Activated naive CD8-positive, alpha-beta T cell treated with anti-CD3 and anti-CD28 coated beads, Interleukin-2, amount 50 U/mL, for 24 hours (primary cell): ENCODE data around the gene IQCE.
A peak's percentile ranks its signal among the peaks of the same experiment; 100 is the strongest.
"Not testable (repeated sequence)": the region's sequence is repeated elsewhere in the genome, so short reads cannot be mapped to it uniquely, and the experiment has no call there.

ENCODE experiments used
- ATAC-seq: fragments of 150-1000 bp; cut with Tn5 transposase; one replicate; pipeline ENCODE4 v1.10.0; 2021
- DNase-seq: peaks from one replicate; pipeline ENCODE4 v3.0.0; 2021
- H3K27ac Mint-ChIP-seq: one replicate; pipeline ENCODE4 v1.8.0; 2021; ENCODE audit warnings: mild to moderate bottlenecking, mixed read lengths
- H3K27me3 Mint-ChIP-seq: one replicate; pipeline ENCODE4 v1.8.0; 2021; ENCODE audit warnings: mixed read lengths
- H3K36me3 Mint-ChIP-seq: one replicate; pipeline ENCODE4 v1.8.0; 2021; ENCODE audit warnings: low read depth, mixed read lengths
- H3K4me1 Mint-ChIP-seq: one replicate; pipeline ENCODE4 v1.8.0; 2021; ENCODE audit warnings: mixed read lengths
- H3K4me3 Mint-ChIP-seq: one replicate; pipeline ENCODE4 v1.8.0; 2021; ENCODE audit warnings: mild to moderate bottlenecking, moderate library complexity, mixed read lengths
- H3K9me3 Mint-ChIP-seq: one replicate; pipeline ENCODE4 v1.8.0; 2021; ENCODE audit warnings: mixed read lengths

IQCE gene

DNA sequence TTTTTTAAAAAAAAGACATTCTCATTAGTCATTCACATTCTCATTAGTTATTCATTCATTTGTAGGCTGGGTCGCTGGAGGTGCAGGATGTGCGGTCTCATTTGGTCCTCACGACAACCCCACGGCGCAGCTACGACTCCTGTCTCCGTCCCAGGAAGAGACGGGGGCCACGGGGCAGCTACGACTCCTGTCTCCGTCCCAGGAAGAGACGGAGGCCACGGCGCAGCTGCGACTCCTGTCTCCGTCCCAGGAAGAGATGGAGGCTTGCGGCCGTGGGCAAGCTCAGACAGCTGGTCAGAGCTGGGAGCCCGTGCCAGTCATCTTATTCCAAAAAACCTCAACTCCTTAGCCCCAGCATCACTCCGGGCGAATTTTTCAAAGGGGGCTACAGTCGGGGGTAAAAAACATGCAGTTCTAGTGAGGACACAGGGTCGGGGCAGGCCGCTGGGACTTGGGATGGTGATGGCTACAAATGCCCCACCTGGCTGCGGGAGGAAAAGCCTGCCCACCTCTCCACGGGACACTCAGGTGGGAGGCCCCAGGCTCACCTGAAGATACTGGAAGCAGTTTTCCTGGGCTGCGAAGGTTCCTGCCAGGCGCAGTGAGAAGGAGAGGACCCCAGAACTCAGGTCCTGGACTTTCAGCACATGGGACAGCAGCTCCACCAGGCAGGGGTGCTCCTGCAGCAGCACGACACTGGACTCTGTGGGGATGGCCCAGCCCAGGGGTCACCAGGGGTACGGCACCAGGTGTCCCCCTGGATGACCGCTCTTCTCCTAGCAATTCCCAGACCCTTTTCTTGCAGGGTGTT, 11.8 kb upstream of the IQCE start:
- no peak for ATAC-seq
- no peak overlapping the region for H3K27ac Mint-ChIP-seq
- H3K4me1 Mint-ChIP-seq: peaks cover 6% of the 10 kb centered on the region
- H3K9me3 Mint-ChIP-seq: no peaks in the 10 kb centered on the region
- H3K36me3 Mint-ChIP-seq: peaks cover 24% of the 10 kb centered on the region
- no peaks in the 10 kb centered on the region for H3K27me3 Mint-ChIP-seq
- no peak overlapping the region for H3K4me3 Mint-ChIP-seq
- DNase-seq: no peak

DNA sequence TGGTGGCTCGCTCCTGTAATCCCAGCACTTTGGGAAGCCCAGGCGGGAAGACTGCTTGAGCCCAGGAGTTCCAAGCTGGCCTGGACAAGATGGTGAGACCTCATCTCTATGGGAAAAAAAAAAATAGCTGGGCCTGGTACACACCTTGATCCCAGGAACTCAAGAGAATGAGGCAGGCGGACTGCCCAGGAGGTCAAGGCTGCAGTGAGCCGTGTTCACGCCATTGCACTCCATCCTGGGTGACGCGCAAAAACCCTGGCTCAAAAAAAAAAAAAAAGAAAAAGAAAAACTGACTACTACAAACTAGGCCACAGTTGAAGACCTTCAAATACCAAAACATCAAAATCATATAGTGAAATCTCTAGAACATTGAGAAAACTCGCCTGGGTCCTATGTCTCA, 7.4 kb upstream of the IQCE start:
- Mint-ChIP-seq H3K36me3 (peaks cover 36% of the 10 kb centered on the region), H3K27me3 (no peaks in the 10 kb centered on the region), H3K4me1 (peaks cover 29% of the 10 kb centered on the region), H3K27ac (no peak overlapping the region), H3K9me3 (no peaks in the 10 kb centered on the region), H3K4me3 (no peak overlapping the region)
- ATAC-seq: no peak
- no peak for DNase-seq

DNA sequence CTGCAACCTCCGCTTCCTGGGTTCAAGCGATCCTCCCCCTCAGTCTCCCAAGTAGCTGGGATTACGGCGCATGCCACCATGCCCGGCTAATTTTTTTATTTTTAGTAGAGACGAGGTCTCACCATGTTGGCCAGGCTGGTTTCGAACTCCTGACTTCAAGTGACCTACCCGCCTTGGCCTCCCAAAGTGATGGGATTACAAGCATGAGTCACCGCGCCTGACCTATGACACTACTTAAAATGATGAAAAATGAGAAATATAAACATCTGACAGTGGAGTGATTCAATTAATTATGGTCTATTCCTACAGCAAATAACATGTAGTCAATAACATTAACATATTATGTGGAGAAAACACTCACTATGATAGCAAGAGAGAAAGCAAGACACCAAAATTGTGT, 5.7 kb upstream of the IQCE start:
- H3K27me3 Mint-ChIP-seq: no peaks in the 10 kb centered on the region
- peaks cover 37% of the 10 kb centered on the region for H3K4me1 Mint-ChIP-seq
- ATAC-seq (no peak), DNase-seq (no peak)
- H3K36me3 Mint-ChIP-seq: peaks cover 27% of the 10 kb centered on the region
- peak overlapping the region; percentile 88 for H3K4me3 Mint-ChIP-seq
- no peaks in the 10 kb centered on the region for H3K9me3 Mint-ChIP-seq
- H3K27ac Mint-ChIP-seq: peak overlapping the region; percentile 36

DNA sequence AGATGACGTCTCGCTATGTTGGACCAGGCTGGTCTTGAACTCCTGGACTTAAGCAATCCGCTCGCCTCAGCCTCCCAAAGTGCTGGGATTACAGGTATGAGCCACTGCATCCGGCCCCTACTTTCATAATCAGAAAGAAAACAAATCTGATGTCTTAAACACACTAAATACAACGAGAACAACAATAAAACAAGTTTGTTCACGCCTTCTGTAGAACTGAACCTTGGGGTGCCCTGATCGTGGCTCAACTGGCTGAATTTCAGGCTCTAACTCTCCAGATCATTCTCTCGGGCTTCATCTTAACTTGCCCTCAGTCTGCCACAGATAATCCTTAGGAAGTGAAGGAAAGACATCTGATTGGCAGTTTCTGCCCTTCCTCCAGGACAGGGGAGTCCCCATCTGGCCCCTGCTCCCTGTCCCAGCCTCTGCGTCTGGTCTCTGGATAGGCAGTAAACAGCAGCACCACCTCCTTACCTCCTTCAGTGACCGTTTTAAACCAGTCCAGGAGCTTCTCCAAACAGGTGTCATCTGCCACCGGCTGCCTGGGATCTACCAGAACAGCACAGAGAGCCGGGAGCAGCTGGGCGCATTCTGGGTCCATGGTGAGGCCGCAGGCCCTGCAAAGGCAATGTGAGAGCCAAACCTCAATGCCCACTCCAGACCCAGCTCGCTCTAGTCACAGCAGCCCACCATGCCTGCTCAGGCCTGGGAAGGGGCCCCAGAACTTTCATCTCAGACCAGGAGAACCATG, 4.8 kb upstream of the IQCE start:
- H3K36me3 Mint-ChIP-seq: peaks cover 27% of the 10 kb centered on the region
- H3K27me3 Mint-ChIP-seq: no peaks in the 10 kb centered on the region
- ATAC-seq: no peak
- no peak for DNase-seq
- peak overlapping the region; percentile 88 for H3K27ac Mint-ChIP-seq
- no peaks in the 10 kb centered on the region for H3K9me3 Mint-ChIP-seq
- peak overlapping the region; percentile 88 for H3K4me3 Mint-ChIP-seq
- H3K4me1 Mint-ChIP-seq: peaks cover 42% of the 10 kb centered on the region

DNA sequence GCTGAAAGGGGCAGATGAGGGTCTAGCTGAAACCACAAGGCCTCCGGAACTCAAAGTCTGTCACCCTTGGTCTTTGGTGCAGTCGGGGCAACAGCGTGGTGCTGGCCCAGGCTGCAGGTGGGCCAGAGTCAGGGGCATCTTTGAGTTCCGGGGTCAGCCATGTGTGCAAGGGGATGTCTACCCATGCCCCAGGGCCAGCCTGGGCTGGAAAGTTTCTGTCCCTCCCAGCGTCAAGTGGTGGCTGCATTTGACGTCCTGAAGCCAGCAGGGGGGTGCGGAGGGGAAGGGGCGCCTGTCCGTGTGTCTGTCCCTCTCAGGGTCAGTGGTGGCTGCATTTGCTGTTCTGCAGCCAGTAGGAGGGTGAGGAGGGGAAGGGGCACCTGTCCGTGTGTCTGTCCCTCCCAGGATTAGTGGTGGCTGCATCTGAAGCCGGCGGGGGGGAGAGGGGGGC, 4.1 kb upstream of the IQCE start:
- Mint-ChIP-seq H3K27me3 (no peaks in the 10 kb centered on the region), H3K4me1 (peaks cover 40% of the 10 kb centered on the region), H3K27ac (peak overlapping the region; percentile 88), H3K36me3 (peaks cover 22% of the 10 kb centered on the region), H3K9me3 (no peaks in the 10 kb centered on the region), H3K4me3 (peak overlapping the region; percentile 88)
- no peak for DNase-seq
- no peak for ATAC-seq

DNA sequence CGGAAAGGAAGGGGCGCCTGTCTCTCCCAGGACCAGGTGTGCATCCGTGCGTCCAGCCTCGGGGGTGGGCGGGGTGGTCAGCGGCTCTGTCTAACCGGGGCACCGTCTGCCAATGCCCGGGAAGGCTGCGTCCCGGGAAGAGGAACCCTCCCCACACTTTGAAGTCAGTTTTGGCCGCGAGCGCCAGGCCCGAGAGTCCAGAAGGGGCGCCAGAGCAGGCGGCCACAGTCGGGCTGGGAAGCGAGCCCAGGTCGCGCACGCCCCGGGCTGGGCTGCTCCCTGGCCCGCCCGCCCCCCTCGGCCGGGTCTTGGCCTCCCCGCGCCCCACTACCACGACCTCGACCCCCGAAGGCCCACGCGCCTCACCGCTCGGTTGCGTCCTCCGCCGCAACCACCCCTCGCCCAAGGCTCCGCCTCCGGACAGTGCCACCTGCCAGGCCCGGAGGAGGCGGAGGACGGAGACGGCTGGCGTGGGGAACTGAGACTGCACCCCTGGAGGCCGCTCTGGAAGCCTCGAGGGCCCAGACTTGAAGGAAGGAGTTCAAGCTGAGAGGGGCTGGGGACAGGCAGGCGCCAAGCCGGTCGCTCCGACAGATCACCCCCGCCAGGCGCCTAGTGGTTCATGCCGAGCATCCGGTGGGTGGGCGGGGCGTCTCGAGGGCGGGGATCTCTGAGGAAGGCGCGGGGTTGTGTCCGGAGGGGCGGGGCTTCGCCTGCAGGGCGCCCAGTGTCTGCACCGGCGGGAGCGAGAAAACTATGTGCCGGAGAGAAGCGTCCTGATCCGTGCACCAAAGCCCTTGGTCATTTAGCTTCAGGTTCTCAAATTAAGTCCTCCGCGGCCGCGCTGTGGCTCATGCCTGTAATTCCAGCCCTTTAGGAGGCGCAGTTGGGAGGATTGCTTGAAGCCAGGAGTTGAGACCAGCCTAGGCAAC, 3.4 kb upstream of the IQCE start, which contains the start of gene BRAT1:
Gene BRAT1, minus strand, starts transcription at position 404 of the 932 bp plus-strand sequence. CDS start 1,093 bp downstream, outside the sequence.
- ATAC-seq (peak; percentile 85), DNase-seq (peak; percentile 97)
- Mint-ChIP-seq H3K9me3 (no peaks in the 10 kb centered on the region), H3K4me3 (peak within 1 kb of the TSS; percentile 88), H3K27me3 (no peaks in the 10 kb centered on the region), H3K36me3 (peaks cover 18% of the 10 kb centered on the region), H3K27ac (peak within 1 kb of the TSS; percentile 88), H3K4me1 (peaks cover 45% of the 10 kb centered on the region)

DNA sequence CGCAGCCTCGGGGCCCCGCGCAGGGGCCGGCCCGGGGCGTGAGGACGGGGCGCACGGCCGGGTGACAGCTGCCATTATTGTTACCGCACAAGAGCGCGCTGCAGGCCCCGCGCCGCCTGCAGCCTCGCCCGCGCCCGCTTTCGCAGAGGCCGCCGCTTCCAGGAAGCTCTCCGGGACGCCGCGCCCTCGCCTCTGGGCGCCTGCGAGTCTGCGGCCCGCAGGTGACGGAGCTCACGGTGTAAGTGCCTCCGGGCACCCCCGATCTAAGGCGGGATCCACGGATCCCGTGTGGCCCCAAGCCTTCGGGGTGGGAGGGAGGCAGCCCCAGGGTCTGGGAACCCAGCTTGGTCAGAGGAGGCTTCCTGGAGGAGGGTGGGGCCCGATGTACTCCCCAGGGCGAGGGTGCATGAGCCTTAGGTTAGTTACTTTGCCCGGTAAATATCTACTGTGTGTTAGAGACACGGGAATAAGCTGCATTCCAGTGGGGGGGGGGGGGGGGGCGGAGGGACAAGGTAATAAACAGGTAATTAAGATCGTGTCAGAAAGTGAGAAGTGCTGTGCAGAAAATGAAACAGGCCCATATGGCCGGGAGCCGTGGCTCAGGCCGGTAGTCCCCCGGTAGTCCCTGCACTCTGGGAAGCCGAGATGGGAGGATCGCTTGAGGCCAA, 638 bp downstream of the IQCE start:
- Mint-ChIP-seq H3K4me1 (peaks cover 25% of the 10 kb centered on the region), H3K27me3 (no peaks in the 10 kb centered on the region), H3K27ac (no peak overlapping the region), H3K4me3 (peak overlapping the region; percentile 71), H3K36me3 (no peaks in the 10 kb centered on the region), H3K9me3 (no peaks in the 10 kb centered on the region)
- ATAC-seq (peak; percentile 3), DNase-seq (peak; percentile 31)

DNA sequence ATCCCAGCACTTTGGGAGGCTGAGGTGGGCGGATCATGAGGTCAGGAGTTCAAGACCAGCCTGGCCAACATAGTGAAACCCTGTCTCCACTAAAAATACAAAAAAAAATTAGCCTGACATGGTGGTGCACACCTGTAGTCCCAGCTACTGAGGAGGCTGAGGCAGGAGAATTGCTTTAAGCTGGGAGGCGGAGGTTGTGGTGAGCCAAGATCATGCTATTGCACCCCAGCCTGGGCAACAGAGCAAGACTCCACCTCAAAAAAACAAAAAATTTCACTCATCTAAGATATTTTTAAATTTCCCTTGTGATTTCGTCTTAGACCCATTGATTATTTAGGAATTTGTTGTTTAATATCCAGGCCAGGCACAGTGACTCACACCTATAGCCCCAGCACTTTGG, 5.2 kb downstream of the IQCE start:
- ATAC-seq, DNase-seq, H3K27me3 Mint-ChIP-seq, H3K4me1 Mint-ChIP-seq, H3K36me3 Mint-ChIP-seq, H3K4me3 Mint-ChIP-seq, H3K9me3 Mint-ChIP-seq, H3K27ac Mint-ChIP-seq: not testable (repeated sequence)

DNA sequence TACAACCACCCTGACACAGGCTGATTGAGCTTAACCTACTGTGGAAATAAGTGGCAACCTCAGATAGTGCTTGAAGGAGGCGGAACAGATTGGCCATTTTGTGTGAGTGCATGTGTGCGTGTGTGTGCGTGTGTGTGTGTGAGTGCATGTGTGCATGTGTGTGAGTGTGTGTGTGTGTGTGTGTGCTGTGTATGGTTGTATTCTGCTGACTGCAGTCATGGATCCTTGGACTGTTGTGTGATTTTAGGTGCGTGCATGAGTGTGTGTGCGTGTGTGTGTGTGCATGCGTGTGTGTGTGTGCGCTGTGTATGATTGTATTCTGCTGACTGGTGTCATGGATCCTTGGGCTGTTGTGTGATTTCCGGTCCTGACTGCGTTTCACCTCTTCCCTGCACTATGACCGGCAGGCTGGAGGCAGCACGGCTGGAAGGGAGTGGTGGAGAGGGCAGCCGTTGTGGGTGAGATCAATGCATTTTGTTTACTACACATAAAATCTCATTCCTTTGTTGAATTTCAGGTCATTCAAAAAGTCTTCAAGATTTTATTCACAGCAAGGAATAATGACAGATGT, 6.3 kb downstream of the IQCE start:
- no peaks in the 10 kb centered on the region for H3K9me3 Mint-ChIP-seq
- no peak for DNase-seq
- H3K27me3 Mint-ChIP-seq: no peaks in the 10 kb centered on the region
- no peak overlapping the region for H3K27ac Mint-ChIP-seq
- H3K4me1 Mint-ChIP-seq: peaks cover 3% of the 10 kb centered on the region
- no peak overlapping the region for H3K4me3 Mint-ChIP-seq
- no peak for ATAC-seq
- no peaks in the 10 kb centered on the region for H3K36me3 Mint-ChIP-seq

DNA sequence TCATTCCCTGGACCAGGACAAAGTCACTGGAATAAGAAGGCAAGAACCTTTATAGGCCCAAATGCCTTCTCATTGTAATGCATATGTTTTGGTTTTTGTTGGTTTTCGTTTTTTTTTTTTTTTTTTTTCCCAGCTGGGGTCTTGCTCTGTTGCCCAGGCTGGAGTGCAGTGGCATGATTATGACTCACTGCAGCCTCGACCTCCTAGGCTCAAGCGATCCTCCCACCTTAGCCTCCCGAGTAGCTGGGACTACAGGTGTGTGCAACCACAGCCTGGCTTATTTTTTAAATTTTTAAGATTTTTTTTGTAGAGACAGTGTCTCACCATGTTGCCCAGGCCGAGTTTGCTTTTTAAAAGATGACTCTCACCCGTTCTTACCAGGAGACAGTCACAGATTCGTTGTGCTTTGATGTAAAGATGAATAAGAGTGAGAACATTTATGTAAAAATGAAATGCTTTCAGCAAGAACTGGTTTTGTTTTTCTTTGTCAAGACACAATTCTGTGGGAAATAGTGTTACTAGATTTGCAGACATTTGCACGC, 7.6 kb downstream of the IQCE start:
- ATAC-seq (no peak), DNase-seq (no peak)
- H3K4me1 Mint-ChIP-seq: peaks cover 2% of the 10 kb centered on the region
- H3K27ac Mint-ChIP-seq: no peak overlapping the region
- H3K36me3 Mint-ChIP-seq: no peaks in the 10 kb centered on the region
- H3K9me3 Mint-ChIP-seq: no peaks in the 10 kb centered on the region
- H3K27me3 Mint-ChIP-seq: no peaks in the 10 kb centered on the region
- no peak overlapping the region for H3K4me3 Mint-ChIP-seq

DNA sequence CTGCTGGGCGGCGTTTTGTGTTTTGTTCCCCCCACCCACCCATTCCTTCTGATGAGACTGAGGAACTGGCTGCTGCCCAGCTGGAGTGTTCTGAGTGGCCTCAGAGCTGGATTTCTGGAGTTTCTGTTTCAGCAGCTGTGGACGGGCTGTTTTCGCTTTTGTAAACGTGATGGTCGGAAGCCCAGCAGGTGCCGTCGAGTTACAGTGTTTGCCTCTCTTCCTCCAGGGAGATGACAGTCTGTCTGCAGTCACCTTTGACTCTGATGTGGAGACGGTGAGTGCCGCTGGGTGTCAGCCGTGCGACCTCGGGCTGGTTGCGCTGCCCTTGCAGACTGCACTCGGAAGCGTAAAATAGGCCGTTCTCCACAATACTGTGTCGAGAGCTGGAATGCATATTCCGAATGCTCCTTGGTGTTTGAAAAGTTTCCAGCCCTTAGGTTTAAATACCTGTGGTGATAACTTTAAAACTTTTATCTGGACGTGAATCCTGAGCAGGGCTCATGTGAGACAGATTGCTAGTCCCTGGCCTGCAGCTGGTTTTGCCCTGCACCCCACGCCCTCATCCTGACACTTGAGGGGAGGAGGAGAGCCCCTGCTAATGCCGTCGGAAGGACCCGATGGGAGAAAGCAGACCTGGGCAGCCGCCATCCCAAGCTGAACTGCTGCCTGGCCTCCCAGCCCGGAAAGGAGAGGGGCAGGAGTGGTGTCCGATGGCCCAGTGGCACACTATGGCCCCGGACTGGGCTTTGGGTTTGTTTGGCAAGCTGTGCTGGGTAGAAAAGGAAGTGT, 8.3 kb downstream of the IQCE start:
- H3K4me3 Mint-ChIP-seq: no peak overlapping the region
- no peaks in the 10 kb centered on the region for H3K36me3 Mint-ChIP-seq
- H3K27ac Mint-ChIP-seq: no peak overlapping the region
- H3K27me3 Mint-ChIP-seq: no peaks in the 10 kb centered on the region
- H3K4me1 Mint-ChIP-seq: peaks cover 6% of the 10 kb centered on the region
- DNase-seq: no peak
- ATAC-seq: no peak
- H3K9me3 Mint-ChIP-seq: no peaks in the 10 kb centered on the region

DNA sequence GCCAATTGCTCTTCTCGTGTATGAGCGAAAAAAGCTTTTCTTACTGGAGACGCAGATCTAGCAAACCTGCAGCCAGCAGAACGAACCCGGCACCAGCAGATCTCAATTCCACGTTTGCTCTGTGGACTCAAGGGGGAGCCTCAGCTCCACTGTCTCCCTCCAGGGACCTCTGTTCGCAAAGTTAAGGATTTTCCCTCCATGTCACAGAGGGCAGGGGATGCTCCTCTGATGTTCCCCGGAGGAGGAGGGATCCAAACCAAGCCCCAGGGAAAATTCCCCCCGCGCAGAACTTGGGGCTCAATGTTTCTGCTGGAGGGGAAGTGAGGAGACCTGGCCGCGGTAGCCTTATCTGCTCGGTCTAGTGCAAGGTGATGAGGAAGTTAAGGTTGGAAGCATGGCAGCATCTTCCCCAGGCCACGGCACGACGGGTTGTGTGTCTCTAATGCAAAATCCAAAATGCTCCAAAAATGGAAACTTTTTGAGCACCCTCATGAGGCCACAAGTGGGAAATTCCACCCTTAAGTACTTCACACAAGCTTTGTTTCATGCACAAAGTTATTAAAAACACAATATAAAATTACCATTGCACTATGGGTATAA, 9.0 kb downstream of the IQCE start:
- peaks cover 10% of the 10 kb centered on the region for H3K4me1 Mint-ChIP-seq
- no peak overlapping the region for H3K4me3 Mint-ChIP-seq
- ATAC-seq: no peak
- H3K9me3 Mint-ChIP-seq: no peaks in the 10 kb centered on the region
- H3K27me3 Mint-ChIP-seq: no peaks in the 10 kb centered on the region
- no peak overlapping the region for H3K27ac Mint-ChIP-seq
- H3K36me3 Mint-ChIP-seq: no peaks in the 10 kb centered on the region
- DNase-seq: no peak
